GM23338 (cell line): ENCODE results near the gene FES. TPM values are rescaled to one million over a fixed set of nuclear protein-coding genes. Genes with fewer than 3 reads are reported as not detected.

Experiments used
- CREB1 ChIP-seq: fragments of 250-450 bp; sonication (Bioruptor Pico); IDR thresholded peaks from 2 replicates; pipeline ENCODE4 v1.5.0; 2020; ENCODE audit warnings: low read depth, mild to moderate bottlenecking, moderate library complexity
- EZH2 ChIP-seq: fragments of 200-600 bp; sonication (generic); IDR thresholded peaks from one replicate; pipeline ENCODE4 v1.8.0; 2017; ENCODE audit warnings: antibody characterized with exemption, mild to moderate bottlenecking, low read depth; ENCODE audit not compliant: unreplicated experiment
- ZNF114 ChIP-seq: fragments of 250-450 bp; sonication (Bioruptor Pico); IDR thresholded peaks from 2 replicates; pipeline ENCODE4 v1.5.0; 2020; ENCODE audit warnings: mild to moderate bottlenecking, moderate library complexity
- ZNF331 ChIP-seq: fragments of 250-450 bp; sonication (Bioruptor Pico); IDR thresholded peaks from 2 replicates; pipeline ENCODE4 v1.5.0; 2020; ENCODE audit warnings: low read depth, mild to moderate bottlenecking, moderate library complexity
- polyA plus RNA-seq: library from polyadenylated mRNA; unstranded; fragments of >200 nt; fragmentation: Nextera tagmentation; extraction: Ambion mirVana; gene quantifications from 2 replicates; pipeline ENCODE4 v1.2.1, GENCODE V29; 2016
- total RNA-seq: library from RNA; depleted of rRNA; stranded (reverse); fragments of >200 nt; shearing (Covaris generic); gene quantifications from 2 replicates; pipeline ENCODE4 v1.2.3, GENCODE V29; 2014
- TF ChIP-seq, protein P1 (sequence below): IDR thresholded peaks from one replicate; pipeline ENCODE4 v1.6.1; 2018; ENCODE audit warnings: antibody characterized with exemption; ENCODE audit not compliant: unreplicated experiment
- TF ChIP-seq, protein P2 (sequence below): fragments of 250-450 bp; sonication (Bioruptor Pico); IDR thresholded peaks from 2 replicates; pipeline ENCODE4 v1.5.0; 2020; ENCODE audit warnings: mild to moderate bottlenecking, moderate library complexity

FES gene
- total and polyA plus RNA-seq, 2 experiments from 2014 or later, result 2.7 to 14.4 TPM

GRCh38 chr15:90860450-90860849 is 23.9 kb upstream of the FES start (continued):
- TF ChIP-seq, protein P1, sequence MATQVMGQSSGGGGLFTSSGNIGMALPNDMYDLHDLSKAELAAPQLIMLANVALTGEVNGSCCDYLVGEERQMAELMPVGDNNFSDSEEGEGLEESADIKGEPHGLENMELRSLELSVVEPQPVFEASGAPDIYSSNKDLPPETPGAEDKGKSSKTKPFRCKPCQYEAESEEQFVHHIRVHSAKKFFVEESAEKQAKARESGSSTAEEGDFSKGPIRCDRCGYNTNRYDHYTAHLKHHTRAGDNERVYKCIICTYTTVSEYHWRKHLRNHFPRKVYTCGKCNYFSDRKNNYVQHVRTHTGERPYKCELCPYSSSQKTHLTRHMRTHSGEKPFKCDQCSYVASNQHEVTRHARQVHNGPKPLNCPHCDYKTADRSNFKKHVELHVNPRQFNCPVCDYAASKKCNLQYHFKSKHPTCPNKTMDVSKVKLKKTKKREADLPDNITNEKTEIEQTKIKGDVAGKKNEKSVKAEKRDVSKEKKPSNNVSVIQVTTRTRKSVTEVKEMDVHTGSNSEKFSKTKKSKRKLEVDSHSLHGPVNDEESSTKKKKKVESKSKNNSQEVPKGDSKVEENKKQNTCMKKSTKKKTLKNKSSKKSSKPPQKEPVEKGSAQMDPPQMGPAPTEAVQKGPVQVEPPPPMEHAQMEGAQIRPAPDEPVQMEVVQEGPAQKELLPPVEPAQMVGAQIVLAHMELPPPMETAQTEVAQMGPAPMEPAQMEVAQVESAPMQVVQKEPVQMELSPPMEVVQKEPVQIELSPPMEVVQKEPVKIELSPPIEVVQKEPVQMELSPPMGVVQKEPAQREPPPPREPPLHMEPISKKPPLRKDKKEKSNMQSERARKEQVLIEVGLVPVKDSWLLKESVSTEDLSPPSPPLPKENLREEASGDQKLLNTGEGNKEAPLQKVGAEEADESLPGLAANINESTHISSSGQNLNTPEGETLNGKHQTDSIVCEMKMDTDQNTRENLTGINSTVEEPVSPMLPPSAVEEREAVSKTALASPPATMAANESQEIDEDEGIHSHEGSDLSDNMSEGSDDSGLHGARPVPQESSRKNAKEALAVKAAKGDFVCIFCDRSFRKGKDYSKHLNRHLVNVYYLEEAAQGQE, result no peak
- TF ChIP-seq CREB1 (CRISPR knock-in tag) (no peak), EZH2 (no peak), ZNF331 (no peak), ZNF114 (CRISPR knock-in tag) (no peak)
- TF ChIP-seq, protein P2, sequence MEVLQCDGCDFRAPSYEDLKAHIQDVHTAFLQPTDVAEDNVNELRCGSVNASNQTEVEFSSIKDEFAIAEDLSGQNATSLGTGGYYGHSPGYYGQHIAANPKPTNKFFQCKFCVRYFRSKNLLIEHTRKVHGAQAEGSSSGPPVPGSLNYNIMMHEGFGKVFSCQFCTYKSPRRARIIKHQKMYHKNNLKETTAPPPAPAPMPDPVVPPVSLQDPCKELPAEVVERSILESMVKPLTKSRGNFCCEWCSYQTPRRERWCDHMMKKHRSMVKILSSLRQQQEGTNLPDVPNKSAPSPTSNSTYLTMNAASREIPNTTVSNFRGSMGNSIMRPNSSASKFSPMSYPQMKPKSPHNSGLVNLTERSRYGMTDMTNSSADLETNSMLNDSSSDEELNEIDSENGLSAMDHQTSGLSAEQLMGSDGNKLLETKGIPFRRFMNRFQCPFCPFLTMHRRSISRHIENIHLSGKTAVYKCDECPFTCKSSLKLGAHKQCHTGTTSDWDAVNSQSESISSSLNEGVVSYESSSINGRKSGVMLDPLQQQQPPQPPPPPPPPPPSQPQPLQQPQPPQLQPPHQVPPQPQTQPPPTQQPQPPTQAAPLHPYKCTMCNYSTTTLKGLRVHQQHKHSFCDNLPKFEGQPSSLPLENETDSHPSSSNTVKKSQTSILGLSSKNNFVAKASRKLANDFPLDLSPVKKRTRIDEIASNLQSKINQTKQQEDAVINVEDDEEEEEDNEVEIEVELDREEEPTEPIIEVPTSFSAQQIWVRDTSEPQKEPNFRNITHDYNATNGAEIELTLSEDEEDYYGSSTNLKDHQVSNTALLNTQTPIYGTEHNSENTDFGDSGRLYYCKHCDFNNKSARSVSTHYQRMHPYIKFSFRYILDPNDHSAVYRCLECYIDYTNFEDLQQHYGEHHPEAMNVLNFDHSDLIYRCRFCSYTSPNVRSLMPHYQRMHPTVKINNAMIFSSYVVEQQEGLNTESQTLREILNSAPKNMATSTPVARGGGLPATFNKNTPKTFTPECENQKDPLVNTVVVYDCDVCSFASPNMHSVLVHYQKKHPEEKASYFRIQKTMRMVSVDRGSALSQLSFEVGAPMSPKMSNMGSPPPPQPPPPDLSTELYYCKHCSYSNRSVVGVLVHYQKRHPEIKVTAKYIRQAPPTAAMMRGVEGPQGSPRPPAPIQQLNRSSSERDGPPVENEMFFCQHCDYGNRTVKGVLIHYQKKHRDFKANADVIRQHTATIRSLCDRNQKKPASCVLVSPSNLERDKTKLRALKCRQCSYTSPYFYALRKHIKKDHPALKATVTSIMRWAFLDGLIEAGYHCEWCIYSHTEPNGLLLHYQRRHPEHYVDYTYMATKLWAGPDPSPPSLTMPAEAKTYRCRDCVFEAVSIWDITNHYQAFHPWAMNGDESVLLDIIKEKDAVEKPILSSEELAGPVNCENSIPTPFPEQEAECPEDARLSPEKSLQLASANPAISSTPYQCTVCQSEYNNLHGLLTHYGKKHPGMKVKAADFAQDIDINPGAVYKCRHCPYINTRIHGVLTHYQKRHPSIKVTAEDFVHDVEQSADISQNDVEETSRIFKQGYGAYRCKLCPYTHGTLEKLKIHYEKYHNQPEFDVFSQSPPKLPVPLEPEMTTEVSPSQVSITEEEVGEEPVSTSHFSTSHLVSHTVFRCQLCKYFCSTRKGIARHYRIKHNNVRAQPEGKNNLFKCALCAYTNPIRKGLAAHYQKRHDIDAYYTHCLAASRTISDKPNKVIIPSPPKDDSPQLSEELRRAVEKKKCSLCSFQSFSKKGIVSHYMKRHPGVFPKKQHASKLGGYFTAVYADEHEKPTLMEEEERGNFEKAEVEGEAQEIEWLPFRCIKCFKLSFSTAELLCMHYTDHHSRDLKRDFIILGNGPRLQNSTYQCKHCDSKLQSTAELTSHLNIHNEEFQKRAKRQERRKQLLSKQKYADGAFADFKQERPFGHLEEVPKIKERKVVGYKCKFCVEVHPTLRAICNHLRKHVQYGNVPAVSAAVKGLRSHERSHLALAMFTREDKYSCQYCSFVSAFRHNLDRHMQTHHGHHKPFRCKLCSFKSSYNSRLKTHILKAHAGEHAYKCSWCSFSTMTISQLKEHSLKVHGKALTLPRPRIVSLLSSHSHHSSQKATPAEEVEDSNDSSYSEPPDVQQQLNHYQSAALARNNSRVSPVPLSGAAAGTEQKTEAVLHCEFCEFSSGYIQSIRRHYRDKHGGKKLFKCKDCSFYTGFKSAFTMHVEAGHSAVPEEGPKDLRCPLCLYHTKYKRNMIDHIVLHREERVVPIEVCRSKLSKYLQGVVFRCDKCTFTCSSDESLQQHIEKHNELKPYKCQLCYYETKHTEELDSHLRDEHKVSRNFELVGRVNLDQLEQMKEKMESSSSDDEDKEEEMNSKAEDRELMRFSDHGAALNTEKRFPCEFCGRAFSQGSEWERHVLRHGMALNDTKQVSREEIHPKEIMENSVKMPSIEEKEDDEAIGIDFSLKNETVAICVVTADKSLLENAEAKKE (CRISPR knock-in tag), result no peak
